HG03565 (cell line): ENCODE data around the gene CPLX4.
A peak's percentile ranks its signal among the peaks of the same experiment; 100 is the strongest.

ENCODE experiments used
- ATAC-seq: cut with Tn5 transposase; IDR thresholded peaks from one replicate; pipeline ENCODE4 v1.9.1; 2021; ENCODE audit warnings: mild to moderate bottlenecking, moderate library complexity; ENCODE audit not compliant: unreplicated experiment

The CPLX4 gene

DNA sequence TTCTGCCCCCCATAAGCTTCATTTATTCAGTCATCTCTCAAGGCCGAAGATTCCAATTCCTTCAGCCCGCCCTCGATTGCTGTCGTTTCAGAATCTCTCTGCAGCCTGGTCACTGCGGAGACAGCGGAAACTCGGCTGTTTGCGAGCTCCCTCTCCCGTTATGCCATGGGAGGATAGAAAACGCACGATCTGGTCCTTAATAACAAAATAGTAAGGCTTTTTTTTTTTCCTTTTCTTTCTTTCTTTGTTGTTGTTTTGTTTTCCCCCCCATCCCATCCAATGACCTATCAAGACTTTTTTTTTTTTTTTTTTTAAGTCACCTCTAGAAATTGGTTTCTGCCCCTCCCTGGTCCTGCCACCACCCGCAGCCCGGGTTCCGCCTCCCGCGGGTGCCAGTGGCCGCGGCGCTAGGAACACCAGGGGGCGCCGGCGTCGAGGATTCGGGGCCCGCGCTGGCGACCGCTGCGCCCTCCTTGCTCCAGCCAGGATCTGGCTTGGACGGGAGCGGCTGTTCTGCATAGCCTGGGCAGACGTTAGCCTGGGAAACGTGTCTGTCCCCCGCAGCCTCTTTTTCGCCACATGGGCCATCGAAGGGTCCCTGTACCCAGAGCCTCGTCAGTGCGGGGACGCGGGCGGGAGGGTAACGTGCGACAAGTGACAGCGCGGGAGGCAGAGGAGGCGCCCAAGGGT is 10.1 kb downstream of the CPLX4 start:
- ATAC-seq, result peak; percentile 81

DNA sequence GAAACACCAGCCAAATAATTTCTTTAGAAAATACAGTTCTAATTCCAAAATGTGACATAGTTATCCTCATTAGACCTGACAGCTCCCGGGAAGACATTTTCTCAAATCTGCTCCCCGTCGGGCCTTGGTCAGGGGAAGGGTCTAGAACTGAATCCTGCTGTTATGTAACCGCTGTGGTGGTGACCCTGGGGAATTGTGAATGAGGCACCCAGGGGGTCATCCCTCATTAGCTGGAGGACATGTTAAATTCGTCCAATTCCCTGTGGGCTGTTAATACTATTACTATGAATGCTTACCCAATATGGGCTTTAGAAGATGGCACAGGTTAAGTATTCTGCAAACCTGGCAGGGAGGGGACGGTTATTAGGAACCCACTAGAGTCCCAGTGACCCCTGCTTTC is 11.8 kb downstream of the CPLX4 start:
- ATAC-seq, result no peak

DNA sequence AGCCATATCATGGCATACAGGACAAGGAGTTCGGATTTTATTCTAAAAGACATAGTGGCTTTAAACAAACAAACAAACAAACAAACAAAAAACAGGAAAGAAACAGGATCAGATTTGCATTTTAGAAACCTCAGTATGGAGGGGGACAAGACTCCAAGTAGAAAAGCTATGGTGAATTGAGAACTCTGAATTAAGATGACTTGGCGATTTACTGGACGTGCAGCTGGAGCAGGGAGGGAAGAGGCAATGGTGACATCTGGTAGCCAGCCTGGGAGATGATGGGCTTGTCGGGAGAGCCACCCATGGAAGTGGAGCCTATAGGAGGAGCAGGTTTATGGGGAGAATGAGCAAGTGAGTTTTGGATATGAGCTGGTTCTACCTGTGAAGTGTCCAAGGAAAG is 13.2 kb downstream of the CPLX4 start:
- no peak for ATAC-seq

GRCh38 chr18:59303656-59304195 is 14.7 kb downstream of the CPLX4 start:
- ATAC-seq, result no peak

- no peak for ATAC-seq
These were observed 15.4 kb downstream of the CPLX4 start for GRCh38 chr18:59303006-59303405.

DNA sequence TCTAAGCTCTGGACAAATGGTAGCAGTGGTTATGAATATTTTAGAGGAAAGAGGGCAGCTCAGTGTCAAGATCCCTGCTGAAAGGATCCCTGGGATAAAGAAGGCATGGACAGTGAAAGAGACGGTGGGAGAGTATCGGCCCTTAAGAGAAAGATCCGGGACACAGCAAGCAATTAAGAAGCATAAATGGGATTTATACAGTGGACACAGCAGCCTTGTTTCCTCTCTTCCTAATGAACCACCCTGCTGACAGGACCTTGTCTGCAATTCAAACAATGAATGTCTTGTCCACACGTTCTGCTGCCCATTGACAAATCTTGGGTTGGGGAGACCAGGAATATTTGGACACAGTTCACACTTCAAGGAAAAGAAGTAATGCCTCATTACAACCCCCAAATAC is 16.5 kb downstream of the CPLX4 start:
- ATAC-seq, result no peak

- no peak for ATAC-seq
These were observed 17.7 kb downstream of the CPLX4 start for GRCh38 chr18:59300676-59301285.

GRCh38 chr18:59298871-59299270 is 19.6 kb downstream of the CPLX4 start:
- ATAC-seq, result no peak

DNA sequence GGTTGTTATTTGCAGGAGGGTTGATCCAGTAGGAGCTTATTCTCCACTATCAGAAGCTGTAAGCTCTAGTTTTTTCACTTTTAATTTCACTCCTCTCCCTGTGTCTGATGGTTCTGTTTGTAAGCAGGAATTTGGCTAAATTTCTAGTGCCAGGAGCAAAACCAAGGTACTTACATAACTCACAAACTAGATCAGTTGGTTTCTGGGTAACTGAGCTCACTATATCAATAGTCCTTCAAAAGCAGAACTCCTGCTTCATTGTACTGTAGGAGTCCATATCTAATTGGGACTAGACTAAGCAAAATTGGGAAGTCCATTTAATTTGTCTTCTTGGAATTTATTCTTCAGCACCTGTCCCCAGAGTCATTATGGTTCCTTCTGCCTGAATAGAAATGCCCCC is 25.1 kb downstream of the CPLX4 start:
- no peak for ATAC-seq

GRCh38 chr18:59286341-59286740 is 32.1 kb downstream of the CPLX4 start:
- no peak for ATAC-seq

- no peak for ATAC-seq
These were observed 36.1 kb downstream of the CPLX4 start for GRCh38 chr18:59282341-59282740.

GRCh38 chr18:59279722-59280121 is 38.7 kb downstream of the CPLX4 start:
- no peak for ATAC-seq

GRCh38 chr18:59279193-59279592 is 39.3 kb downstream of the CPLX4 start:
- ATAC-seq, result no peak

DNA sequence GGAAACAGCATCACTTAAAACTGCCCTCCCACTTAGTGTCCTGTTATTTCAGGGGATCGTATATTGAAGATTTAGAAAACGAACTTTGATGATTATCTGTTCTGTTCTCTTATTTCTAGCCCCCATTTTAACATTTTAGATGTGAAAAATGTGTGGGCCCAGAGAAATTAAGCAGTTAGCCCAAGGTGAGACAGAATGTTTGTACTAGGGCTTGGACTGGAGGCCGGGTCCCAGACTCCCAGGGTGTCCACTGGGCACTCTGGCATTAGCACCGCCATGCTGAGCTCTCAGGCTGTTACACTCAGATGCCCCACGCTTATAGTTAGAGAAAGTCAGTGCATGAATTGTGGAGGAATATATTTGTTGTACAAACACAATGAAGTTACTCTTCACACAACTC is 39.7 kb downstream of the CPLX4 start:
- ATAC-seq, result no peak

- no peak for ATAC-seq
These were observed 42.4 kb downstream of the CPLX4 start for GRCh38 chr18:59276047-59276446.

- no peak for ATAC-seq
These were observed 43.0 kb downstream of the CPLX4 start for GRCh38 chr18:59275406-59275949.

GRCh38 chr18:59274533-59274928 is 43.9 kb downstream of the CPLX4 start:
- ATAC-seq, result no peak

- no peak for ATAC-seq
These were observed 44.5 kb downstream of the CPLX4 start for GRCh38 chr18:59273759-59274532.

DNA sequence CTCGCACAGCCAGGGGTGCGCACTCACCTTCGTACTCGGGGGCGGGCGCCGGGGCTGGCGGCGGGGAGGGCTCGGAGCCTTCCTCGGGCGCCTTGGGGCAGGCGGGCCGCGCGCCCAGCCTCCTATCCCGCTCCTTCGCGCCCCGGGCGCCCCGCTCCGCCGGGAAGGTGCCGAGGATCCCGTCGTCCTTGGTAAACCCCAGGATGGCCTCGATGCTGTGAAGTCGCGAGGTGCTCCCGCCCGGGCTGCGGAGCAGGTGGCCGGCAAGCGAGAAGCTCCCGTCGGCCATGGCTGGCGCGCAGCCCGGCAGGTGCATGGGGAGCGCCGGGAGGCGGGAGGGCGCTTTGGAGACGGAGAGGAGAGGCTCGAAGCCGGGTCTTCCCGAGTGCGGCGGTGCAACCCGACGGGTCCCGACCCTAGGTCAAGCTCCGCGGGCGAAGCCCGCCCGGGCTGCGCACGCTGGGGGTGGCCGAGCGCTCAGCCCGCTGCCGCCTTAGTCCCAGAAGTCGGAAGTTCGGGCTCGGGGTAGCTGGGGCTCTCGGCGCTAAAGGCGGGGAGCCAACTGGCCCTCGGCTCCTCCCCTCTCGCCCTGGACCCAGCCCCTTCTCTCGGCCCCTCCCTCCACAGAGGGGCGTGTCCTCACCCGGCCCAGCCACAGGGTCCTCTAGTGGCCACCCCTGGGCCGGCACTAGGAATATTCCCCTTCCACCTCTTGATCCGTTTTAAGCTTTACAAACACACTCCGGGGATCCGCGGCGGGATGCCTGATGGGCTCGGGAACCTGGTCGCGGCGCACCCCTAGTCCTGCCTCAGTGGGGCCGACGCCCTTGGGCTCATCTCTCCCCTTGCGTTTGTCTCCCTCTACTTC is 45.3 kb downstream of the CPLX4 start, which contains the start of gene RAX:
TSS of gene RAX (minus strand) at position 564 of the 868 bp plus-strand sequence. CDS start at position 316, 248 bp downstream.
- no peak for ATAC-seq

DNA sequence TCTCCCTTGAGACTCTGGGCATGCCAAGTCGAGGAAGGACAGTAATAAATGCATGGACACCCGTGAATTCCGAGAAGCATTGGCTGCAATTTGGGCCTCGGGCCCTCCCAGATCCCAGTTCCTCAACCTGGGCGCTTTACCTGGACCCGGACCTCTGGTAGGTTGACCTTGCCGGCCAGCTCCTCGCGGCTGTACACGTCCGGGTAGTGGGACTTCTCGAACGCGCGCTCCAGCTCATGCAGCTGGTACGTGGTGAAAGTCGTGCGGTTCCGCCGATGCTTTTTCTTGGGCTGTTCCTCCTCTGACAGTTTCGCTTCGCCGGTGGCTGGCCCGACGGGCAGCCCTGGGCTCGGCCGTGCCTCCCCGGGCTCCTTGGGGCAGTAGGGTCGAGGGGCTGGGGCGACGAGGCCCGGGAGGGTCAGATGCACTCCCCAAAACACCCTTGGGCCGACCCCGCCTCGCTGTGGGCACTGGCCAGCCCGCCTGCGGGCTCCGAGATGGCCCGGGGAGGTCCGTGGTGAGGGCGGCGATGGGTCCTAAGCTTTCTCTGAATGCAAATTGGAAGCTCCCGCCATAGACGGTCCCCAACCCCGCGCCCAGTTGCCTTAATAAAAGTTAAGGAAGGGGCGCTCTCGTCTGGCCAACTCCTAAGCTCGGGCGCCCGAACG is 46.1 kb downstream of the CPLX4 start:
- ATAC-seq, result no peak
